SK-N-DZ (cell line): ENCODE results near the gene ARHGAP8.
"Not testable (repeated sequence)": the region's sequence is repeated elsewhere in the genome, so short reads cannot be mapped to it uniquely, and the experiment has no call there.

Experiments used
- DNase-seq: peaks from one replicate; pipeline ENCODE4 v3.0.0-alpha.2; 2015; ENCODE audit warnings: low spot score

Gene ARHGAP8

GRCh38 chr22:44855855-44856254 is 103.5 kb downstream of the ARHGAP8 start:
- no peak for DNase-seq

- DNase-seq: not testable (repeated sequence)
These were observed 106.4 kb downstream of the ARHGAP8 start for GRCh38 chr22:44858819-44859218.

- DNase-seq: no peak
These were observed 107.3 kb downstream of the ARHGAP8 start for GRCh38 chr22:44859641-44860040.

GRCh38 chr22:44860311-44860710 is 107.9 kb downstream of the ARHGAP8 start:
- DNase-seq: no peak

GRCh38 chr22:44861245-44861644 is 108.9 kb downstream of the ARHGAP8 start:
- DNase-seq: no peak

GRCh38 chr22:44862281-44862680 is 109.9 kb downstream of the ARHGAP8 start:
- no peak for DNase-seq

- DNase-seq: no peak
These were observed 110.8 kb downstream of the ARHGAP8 start for GRCh38 chr22:44862981-44863860.

- DNase-seq: no peak
These were observed 113.0 kb downstream of the ARHGAP8 start for GRCh38 chr22:44865193-44866057.

- DNase-seq: no peak
These were observed 116.8 kb downstream of the ARHGAP8 start for GRCh38 chr22:44869196-44869595.

- no peak for DNase-seq
These were observed 117.6 kb downstream of the ARHGAP8 start for GRCh38 chr22:44870021-44870420.

- DNase-seq: no peak
These were observed 119.4 kb downstream of the ARHGAP8 start for GRCh38 chr22:44871782-44872181.

GRCh38 chr22:44876921-44877320 is 124.5 kb downstream of the ARHGAP8 start:
- no peak for DNase-seq

GRCh38 chr22:44878483-44879300 is 126.3 kb downstream of the ARHGAP8 start:
- DNase-seq: no peak

GRCh38 chr22:44879301-44879680 is 126.9 kb downstream of the ARHGAP8 start:
- no peak for DNase-seq

GRCh38 chr22:44880610-44881290 is 128.4 kb downstream of the ARHGAP8 start:
- no peak for DNase-seq

- no peak for DNase-seq
These were observed 129.2 kb downstream of the ARHGAP8 start for GRCh38 chr22:44881624-44882023.

- DNase-seq: no peak
These were observed 130.0 kb downstream of the ARHGAP8 start for GRCh38 chr22:44882226-44882905.

GRCh38 chr22:44883011-44883421 is 130.6 kb downstream of the ARHGAP8 start:
- no peak for DNase-seq

GRCh38 chr22:44884562-44884961 is 132.2 kb downstream of the ARHGAP8 start:
- no peak for DNase-seq
